Measurements from ENCODE around the gene MEIS3.

Gene MEIS3

DNA sequence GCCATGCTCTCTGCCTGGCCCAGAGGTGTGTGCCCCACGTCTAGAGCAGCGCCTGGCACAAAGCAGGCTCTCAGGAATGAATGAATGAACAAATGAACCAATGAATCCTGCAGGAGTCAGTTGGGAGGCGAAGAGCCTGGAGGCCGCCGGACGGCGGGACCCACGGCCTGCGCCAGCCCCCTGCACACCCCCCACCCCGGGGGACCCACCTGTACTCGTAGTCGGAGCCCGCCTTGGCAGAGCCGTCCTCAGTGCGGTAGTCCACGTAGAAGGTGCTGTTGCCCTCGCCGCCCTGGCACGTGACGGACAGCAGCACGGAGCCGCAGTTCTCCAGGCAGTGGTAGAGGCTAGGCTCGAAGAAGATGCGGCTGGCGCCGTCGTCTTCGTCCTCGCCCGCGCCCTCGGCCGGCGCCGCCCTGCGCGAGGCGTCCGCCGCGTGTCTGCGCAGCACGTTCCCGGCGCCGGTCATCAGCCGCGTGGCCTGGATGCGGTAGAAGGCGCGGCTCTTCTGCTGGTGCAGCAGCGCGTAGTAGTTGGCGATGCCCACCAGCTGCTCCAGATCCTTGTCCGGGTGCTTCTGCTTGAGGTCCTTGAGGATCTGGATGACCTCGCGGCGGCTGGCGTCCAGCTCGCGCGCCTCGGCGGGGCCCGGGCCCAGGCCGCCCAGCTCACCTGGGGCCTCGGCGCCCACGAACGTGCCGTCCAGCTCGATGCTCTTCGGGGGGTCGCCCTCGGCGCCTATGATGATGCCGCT is 37.6 kb upstream of the MEIS3 start:
- no peak overlapping the region for H3K4me3 ChIP-seq (ENCODE audit: low read depth, low read length)
- TF ChIP-seq, protein P1, sequence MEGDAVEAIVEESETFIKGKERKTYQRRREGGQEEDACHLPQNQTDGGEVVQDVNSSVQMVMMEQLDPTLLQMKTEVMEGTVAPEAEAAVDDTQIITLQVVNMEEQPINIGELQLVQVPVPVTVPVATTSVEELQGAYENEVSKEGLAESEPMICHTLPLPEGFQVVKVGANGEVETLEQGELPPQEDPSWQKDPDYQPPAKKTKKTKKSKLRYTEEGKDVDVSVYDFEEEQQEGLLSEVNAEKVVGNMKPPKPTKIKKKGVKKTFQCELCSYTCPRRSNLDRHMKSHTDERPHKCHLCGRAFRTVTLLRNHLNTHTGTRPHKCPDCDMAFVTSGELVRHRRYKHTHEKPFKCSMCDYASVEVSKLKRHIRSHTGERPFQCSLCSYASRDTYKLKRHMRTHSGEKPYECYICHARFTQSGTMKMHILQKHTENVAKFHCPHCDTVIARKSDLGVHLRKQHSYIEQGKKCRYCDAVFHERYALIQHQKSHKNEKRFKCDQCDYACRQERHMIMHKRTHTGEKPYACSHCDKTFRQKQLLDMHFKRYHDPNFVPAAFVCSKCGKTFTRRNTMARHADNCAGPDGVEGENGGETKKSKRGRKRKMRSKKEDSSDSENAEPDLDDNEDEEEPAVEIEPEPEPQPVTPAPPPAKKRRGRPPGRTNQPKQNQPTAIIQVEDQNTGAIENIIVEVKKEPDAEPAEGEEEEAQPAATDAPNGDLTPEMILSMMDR (IDR thresholded peaks at IDR 0.05; ENCODE audit: low read depth, low read length) = no peak

DNA sequence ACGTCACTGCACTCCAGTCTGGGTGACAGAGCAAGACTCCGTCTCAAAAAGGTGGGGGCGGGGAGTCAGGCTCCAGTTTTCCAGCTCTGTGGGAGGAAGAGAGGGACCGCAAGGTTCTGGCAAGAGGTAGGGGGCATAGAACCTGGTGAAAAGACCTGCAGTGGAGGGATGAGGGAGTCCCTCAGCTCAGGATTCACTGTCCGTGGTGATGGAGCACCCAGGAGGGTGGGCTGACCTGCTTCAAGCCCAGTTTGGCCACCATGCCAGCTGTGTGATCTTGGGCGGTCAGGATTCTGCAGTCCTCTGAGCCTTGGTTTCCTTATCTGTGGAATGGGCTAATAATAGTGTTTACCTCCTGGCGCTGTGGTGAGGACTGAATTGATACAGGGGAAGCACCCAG is 31.2 kb upstream of the MEIS3 start:
- TF ChIP-seq, protein P1 (IDR thresholded peaks at IDR 0.05; ENCODE audit: low read depth, low read length) = no peak
- no peak overlapping the region for H3K4me3 ChIP-seq (ENCODE audit: low read depth, low read length)

GRCh38 chr19:47448360-47448727 is 29.0 kb upstream of the MEIS3 start:
- TF ChIP-seq, protein P1 (IDR thresholded peaks at IDR 0.05; ENCODE audit: low read depth, low read length) = no peak

GRCh38 chr19:47447470-47448359 is 28.4 kb upstream of the MEIS3 start:
- H3K4me3 ChIP-seq (ENCODE audit: low read depth, low read length) = no peak overlapping the region
- TF ChIP-seq, protein P1 (IDR thresholded peaks at IDR 0.05; ENCODE audit: low read depth, low read length) = no peak

More at GRCh38 chr19:47448360-47448727, 29.0 kb upstream of the MEIS3 start:
- H3K4me3 ChIP-seq (ENCODE audit: low read depth, low read length) = no peak overlapping the region

GRCh38 chr19:47446534-47447469 is 27.5 kb upstream of the MEIS3 start:
- TF ChIP-seq, protein P1 (IDR thresholded peaks at IDR 0.05; ENCODE audit: low read depth, low read length) = no peak
- no peak overlapping the region for H3K4me3 ChIP-seq (ENCODE audit: low read depth, low read length)

- TF ChIP-seq, protein P1 (IDR thresholded peaks at IDR 0.05; ENCODE audit: low read depth, low read length) = no peak
- H3K4me3 ChIP-seq (ENCODE audit: low read depth, low read length) = no peak overlapping the region
Measured at GRCh38 chr19:47445937-47446402, 26.6 kb upstream of the MEIS3 start.

Measured in WI38 (cell line).